Measurements from ENCODE around the gene EIF2B5.
"Not testable (repeated sequence)": the region's sequence is repeated elsewhere in the genome, so short reads cannot be mapped to it uniquely, and the experiment has no call there.

Gene EIF2B5

GRCh38 chr3:184155644-184156521 is 20.7 kb downstream of the EIF2B5 start:
- no peak for DNase-seq (ENCODE audit: low read depth)
- no peak for TF ChIP-seq CTCF (IDR thresholded peaks at IDR 0.05; ENCODE audit: low read length, missing control alignments)
- H3K4me3 ChIP-seq (replicated peaks; ENCODE audit: low read depth, low read length): peak overlapping the region; percentile 97

GRCh38 chr3:184156522-184156955 is 21.4 kb downstream of the EIF2B5 start:
- TF ChIP-seq CTCF (IDR thresholded peaks at IDR 0.05; ENCODE audit: low read length, missing control alignments): no peak
- H3K4me3 ChIP-seq (replicated peaks; ENCODE audit: low read depth, low read length): peak overlapping the region; percentile 97
- DNase-seq (ENCODE audit: low read depth): peak; percentile 74

GRCh38 chr3:184157206-184157605 is 22.0 kb downstream of the EIF2B5 start:
- no peak for DNase-seq (ENCODE audit: low read depth)
- no peak for TF ChIP-seq CTCF (IDR thresholded peaks at IDR 0.05; ENCODE audit: low read length, missing control alignments)
- peak overlapping the region; percentile 97 for H3K4me3 ChIP-seq (replicated peaks; ENCODE audit: low read depth, low read length)

- H3K4me3 ChIP-seq (replicated peaks; ENCODE audit: low read depth, low read length): no peak overlapping the region
- no peak for DNase-seq (ENCODE audit: low read depth)
- no peak for TF ChIP-seq CTCF (IDR thresholded peaks at IDR 0.05; ENCODE audit: low read length, missing control alignments)
Observed at GRCh38 chr3:184158404-184158803, 23.2 kb downstream of the EIF2B5 start.

- TF ChIP-seq CTCF (IDR thresholded peaks at IDR 0.05; ENCODE audit: low read length, missing control alignments): no peak
- no peak overlapping the region for H3K4me3 ChIP-seq (replicated peaks; ENCODE audit: low read depth, low read length)
- peak; percentile 51 for DNase-seq (ENCODE audit: low read depth)
Observed at GRCh38 chr3:184160456-184160855, 25.3 kb downstream of the EIF2B5 start.

GRCh38 chr3:184162571-184163070 is 27.5 kb downstream of the EIF2B5 start:
- H3K4me3 ChIP-seq (replicated peaks; ENCODE audit: low read depth, low read length); DNase-seq (ENCODE audit: low read depth): not testable (repeated sequence)

GRCh38 chr3:184164648-184165330 is 29.6 kb downstream of the EIF2B5 start:
- no peak overlapping the region for H3K4me3 ChIP-seq (replicated peaks; ENCODE audit: low read depth, low read length)
- DNase-seq (ENCODE audit: low read depth): no peak
- TF ChIP-seq CTCF (IDR thresholded peaks at IDR 0.05; ENCODE audit: low read length, missing control alignments): no peak
